A673 (cell line): ENCODE results near the gene RGS8. TPM values are rescaled to one million over a fixed set of nuclear protein-coding genes. Genes with fewer than 3 reads are reported as not detected.

Experiments
- BruUV-seq: library from RNA; stranded (reverse); fragments of 400-500 nt; replicated peaks from 2 replicates; lab custom pipeline; 2021; lab: Mats Ljungman, UMichigan
- CTCF ChIA-PET: fragments of 300-600 bp; sonication (Branson Sonifier 250); formaldehyde crosslinking; loops from one replicate; lab custom pipeline; 2022; ENCODE audit warnings: antibody characterized with exemption; lab: Charles Lee
- POLR2A ChIA-PET: fragments of 300-600 bp; sonication (Branson Sonifier 250); formaldehyde crosslinking; loops from one replicate; lab custom pipeline; 2022; ENCODE audit warnings: antibody characterized with exemption; ENCODE audit not compliant: low non-redundant PET; lab: Charles Lee
- DNase-seq: peaks from one replicate; pipeline ENCODE4 v3.0.0-alpha.2; 2015; ENCODE audit warnings: low spot score
- H3K27ac ChIP-seq: fragments of 200-600 bp; sonication (generic); 2 replicates; pipeline ENCODE4 v1.5.1; 2016; ENCODE audit warnings: mixed run types, low read depth, mild to moderate bottlenecking, mixed read lengths, antibody characterized with exemption, low read length; ENCODE audit not compliant: poor library complexity, severe bottlenecking
- H3K27me3 ChIP-seq: fragments of 200-600 bp; sonication (generic); replicated peaks from 2 replicates; pipeline ENCODE4 v1.6.1; 2017; ENCODE audit warnings: mixed run types, low read depth, mild to moderate bottlenecking, mixed read lengths, antibody characterized with exemption, low read length; ENCODE audit not compliant: insufficient read depth, poor library complexity
- H3K36me3 ChIP-seq: fragments of 200-600 bp; sonication (generic); 2 replicates; pipeline ENCODE4 v1.6.1; 2016; ENCODE audit warnings: mixed run types, mild to moderate bottlenecking, mixed read lengths, antibody characterized with exemption, low read length; ENCODE audit not compliant: insufficient read depth, poor library complexity, severe bottlenecking
- H3K4me1 ChIP-seq: fragments of 200-600 bp; sonication (generic); 2 replicates; pipeline ENCODE4 v1.6.1; 2017; ENCODE audit warnings: mixed run types, mild to moderate bottlenecking, mixed read lengths, antibody characterized with exemption, low read length; ENCODE audit not compliant: insufficient read depth, poor library complexity, severe bottlenecking
- H3K4me3 ChIP-seq: fragments of 200-600 bp; sonication (generic); 2 replicates; pipeline ENCODE4 v1.5.1; 2016; ENCODE audit warnings: low read depth, mixed run types, mild to moderate bottlenecking, mixed read lengths, low read length; ENCODE audit not compliant: poor library complexity, severe bottlenecking
- H3K9me3 ChIP-seq: fragments of 200-600 bp; sonication (generic); 2 replicates; pipeline ENCODE4 v1.6.1; 2016; ENCODE audit warnings: mixed run types, low read depth, mild to moderate bottlenecking, mixed read lengths, antibody characterized with exemption, low read length; ENCODE audit not compliant: poor library complexity, severe bottlenecking
- CTCF ChIP-seq: fragments of 300-800, 200-600 bp; sonication (generic); conservative IDR thresholded peaks from 2 replicates; pipeline ENCODE4 v1.5.1; 2017; ENCODE audit warnings: low read depth, mild to moderate bottlenecking, antibody characterized with exemption, low read length, moderate library complexity, mixed read lengths
- EZH2 ChIP-seq: fragments of 200-600 bp; sonication (generic); IDR thresholded peaks from 2 replicates; pipeline ENCODE4 v1.6.1; 2017; ENCODE audit warnings: borderline replicate concordance, low read depth, mild to moderate bottlenecking, mixed read lengths, antibody characterized with exemption, low read length; ENCODE audit not compliant: poor library complexity, severe bottlenecking
- intact Hi-C: fragments of 100-400 bp; cut with micrococcal nuclease; formaldehyde crosslinking; loops from one replicate; pipeline ENCODE4 v1.10.0; 2022; ENCODE audit not compliant: unreplicated experiment
- total RNA-seq: library from RNA; stranded (reverse); gene quantifications from 2 replicates; pipeline ENCODE4 v1.2.3, GENCODE V29; 2021

The RGS8 gene
- total RNA-seq, 1 experiment from 2014 or later = not detected

- intact Hi-C loops = no loop called here
- TF ChIP-seq EZH2 = no peak
- no peak for TF ChIP-seq CTCF
- H3K4me3 ChIP-seq = no peak overlapping the region
- H3K27ac ChIP-seq = no peak overlapping the region
- ChIA-PET CTCF (no interaction called here), POLR2A (no interaction called here)
- H3K36me3 ChIP-seq = no peaks in the 10 kb centered on the region
- no TSS peak for BruUV-seq
- H3K27me3 ChIP-seq = no peaks in the 10 kb centered on the region
- DNase-seq = no peak
- H3K4me1 ChIP-seq = no peaks in the 10 kb centered on the region
- no peaks in the 10 kb centered on the region for H3K9me3 ChIP-seq
Measured at GRCh38 chr1:182686446-182686845, 2.1 kb upstream of the RGS8 start.

DNA sequence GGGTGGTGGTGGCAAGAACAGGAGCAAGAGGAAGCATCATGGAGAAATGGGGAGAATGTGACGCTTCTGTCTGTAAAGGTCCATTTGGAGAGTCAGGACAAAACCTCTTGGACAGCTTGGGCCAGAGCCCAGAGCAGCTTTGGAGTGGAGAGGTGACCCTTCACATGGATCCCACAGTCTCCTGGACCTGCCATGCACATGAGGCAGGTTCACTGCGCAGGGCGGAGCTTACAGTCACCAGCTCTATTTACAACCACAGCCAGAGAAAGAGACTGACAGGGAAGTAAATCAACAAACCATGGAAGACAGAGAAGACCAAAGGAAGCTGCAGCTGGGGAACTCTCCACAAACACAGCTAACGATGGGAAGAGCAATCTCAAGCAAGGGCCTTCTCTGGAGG lies 828 bp upstream of the RGS8 start:
- ChIA-PET CTCF (no interaction called here), POLR2A (no interaction called here)
- intact Hi-C loops = no loop called here
- no peak for DNase-seq
- Histone ChIP-seq H3K27me3 (no peaks in the 10 kb centered on the region), H3K4me1 (no peaks in the 10 kb centered on the region), H3K4me3 (no peak overlapping the region), H3K27ac (no peak overlapping the region), H3K9me3 (no peaks in the 10 kb centered on the region), H3K36me3 (no peaks in the 10 kb centered on the region)
- no TSS peak for BruUV-seq
- TF ChIP-seq CTCF (no peak), EZH2 (no peak)

- no TSS peak for BruUV-seq
Measured at GRCh38 chr1:182682898-182683501, 1.4 kb downstream of the RGS8 start.

More at GRCh38 chr1:182682898-182683501, 1.4 kb downstream of the RGS8 start:
- Histone ChIP-seq H3K27me3 (no peaks in the 10 kb centered on the region), H3K4me3 (no peak overlapping the region), H3K9me3 (no peaks in the 10 kb centered on the region), H3K4me1 (no peaks in the 10 kb centered on the region), H3K27ac (no peak overlapping the region), H3K36me3 (no peaks in the 10 kb centered on the region)
- no peak for DNase-seq
- TF ChIP-seq EZH2 (no peak), CTCF (no peak)
- CTCF ChIA-PET = no interaction called here
- POLR2A ChIA-PET = no interaction called here
- intact Hi-C loops = no loop called here
